ENCODE data around the gene PTPRU. TPM values are rescaled to one million over a fixed set of nuclear protein-coding genes. Genes with fewer than 3 reads are reported as not detected.

The PTPRU gene
- total RNA-seq, 1 experiment from 2014 or later, result 31.4 TPM

DNA sequence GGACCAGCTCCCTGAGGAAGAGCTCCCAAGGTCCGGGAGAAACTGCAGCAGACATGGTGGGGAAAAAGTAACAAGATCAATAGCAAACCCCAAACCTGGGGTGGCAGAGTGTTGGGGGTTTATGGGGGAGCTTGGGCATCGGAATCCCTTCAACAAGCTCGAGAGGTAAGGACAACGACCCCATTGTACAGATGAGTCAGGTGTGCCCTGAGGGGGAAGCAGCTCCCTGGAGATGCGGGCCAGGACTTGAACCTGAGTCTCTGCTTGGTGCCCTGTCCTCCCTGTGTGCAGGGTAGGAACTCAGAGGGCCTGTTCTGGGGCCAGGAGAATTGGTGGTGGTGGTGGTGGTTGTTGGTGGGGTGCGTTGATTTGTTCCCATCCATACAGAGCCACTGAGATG is 125.4 kb downstream of the PTPRU start:
- Histone ChIP-seq H3K27ac (no peak overlapping the region), H3K79me2 (ENCODE audit: low read depth) (no peaks in the 10 kb centered on the region), H3K4me1 (replicated peaks; ENCODE audit: insufficient read depth) (no peaks in the 10 kb centered on the region), H3K9me3 (ENCODE audit: insufficient read depth, low read depth) (no peaks in the 10 kb centered on the region), H3K27me3 (ENCODE audit: insufficient read depth, low read depth) (peaks cover 34% of the 10 kb centered on the region), H3F3A (ENCODE audit: insufficient read depth, low read depth) (no peaks in the 10 kb centered on the region), H2AFZ (no peak overlapping the region), H3K4me2 (no peak overlapping the region), H3K9me2 (ENCODE audit: insufficient read depth) (no peaks in the 10 kb centered on the region), H4K20me1 (ENCODE audit: insufficient read depth) (no peaks in the 10 kb centered on the region), H3K36me3 (ENCODE audit: low read depth) (no peaks in the 10 kb centered on the region), H3K4me3 (no peak overlapping the region)
- intact Hi-C loops (cut with micrococcal nuclease; ENCODE audit: unreplicated experiment), result no loop called here
- ChIA-PET POLR2A (ENCODE audit: unreplicated experiment) (no interaction called here), CTCF (no interaction called here)
- TF ChIP-seq, protein P1, sequence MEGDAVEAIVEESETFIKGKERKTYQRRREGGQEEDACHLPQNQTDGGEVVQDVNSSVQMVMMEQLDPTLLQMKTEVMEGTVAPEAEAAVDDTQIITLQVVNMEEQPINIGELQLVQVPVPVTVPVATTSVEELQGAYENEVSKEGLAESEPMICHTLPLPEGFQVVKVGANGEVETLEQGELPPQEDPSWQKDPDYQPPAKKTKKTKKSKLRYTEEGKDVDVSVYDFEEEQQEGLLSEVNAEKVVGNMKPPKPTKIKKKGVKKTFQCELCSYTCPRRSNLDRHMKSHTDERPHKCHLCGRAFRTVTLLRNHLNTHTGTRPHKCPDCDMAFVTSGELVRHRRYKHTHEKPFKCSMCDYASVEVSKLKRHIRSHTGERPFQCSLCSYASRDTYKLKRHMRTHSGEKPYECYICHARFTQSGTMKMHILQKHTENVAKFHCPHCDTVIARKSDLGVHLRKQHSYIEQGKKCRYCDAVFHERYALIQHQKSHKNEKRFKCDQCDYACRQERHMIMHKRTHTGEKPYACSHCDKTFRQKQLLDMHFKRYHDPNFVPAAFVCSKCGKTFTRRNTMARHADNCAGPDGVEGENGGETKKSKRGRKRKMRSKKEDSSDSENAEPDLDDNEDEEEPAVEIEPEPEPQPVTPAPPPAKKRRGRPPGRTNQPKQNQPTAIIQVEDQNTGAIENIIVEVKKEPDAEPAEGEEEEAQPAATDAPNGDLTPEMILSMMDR (conservative IDR thresholded peaks at IDR 0.05), result no peak
- TF ChIP-seq EZH2 (IDR thresholded peaks at IDR 0.05; ENCODE audit: low read depth), result no peak
- DNase-seq, result no peak
- BruUV-seq (replicated peaks), result no TSS peak

DNA sequence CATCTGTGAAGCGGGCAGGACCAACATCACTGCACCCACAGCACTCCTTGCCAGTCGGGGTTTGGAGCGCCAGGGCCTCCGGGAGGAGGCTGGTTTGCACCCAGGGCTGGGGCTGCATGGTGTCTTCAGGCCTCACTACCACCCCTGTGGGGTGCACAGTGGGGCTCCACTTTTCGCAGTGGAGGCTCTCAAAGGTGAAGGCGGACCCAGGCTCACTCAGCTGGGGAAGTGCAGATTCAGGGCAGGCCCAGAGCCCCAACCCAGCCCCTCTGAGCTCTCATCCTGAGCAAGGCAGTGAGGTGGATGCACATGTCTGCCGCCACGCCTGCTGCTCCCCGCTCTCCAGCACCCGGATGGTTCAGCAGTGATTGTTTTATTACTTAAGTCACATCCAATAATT is 125.8 kb downstream of the PTPRU start:
- intact Hi-C loops (cut with micrococcal nuclease; ENCODE audit: unreplicated experiment), result no loop called here
- POLR2A ChIA-PET (ENCODE audit: unreplicated experiment), result no interaction called here
- H3K4me2 ChIP-seq, result no peak overlapping the region
- CTCF ChIA-PET, result no interaction called here
- H3K79me2 ChIP-seq (ENCODE audit: low read depth), result no peaks in the 10 kb centered on the region
- no peaks in the 10 kb centered on the region for H3K4me1 ChIP-seq (replicated peaks; ENCODE audit: insufficient read depth)
- no peak overlapping the region for H3K4me3 ChIP-seq
- no TSS peak for BruUV-seq (replicated peaks)
- no peak overlapping the region for H2AFZ ChIP-seq
- TF ChIP-seq, protein P1 (conservative IDR thresholded peaks at IDR 0.05), result no peak
- no peak for TF ChIP-seq EZH2 (IDR thresholded peaks at IDR 0.05; ENCODE audit: low read depth)
- H4K20me1 ChIP-seq (ENCODE audit: insufficient read depth), result no peaks in the 10 kb centered on the region
- H3K27me3 ChIP-seq (ENCODE audit: insufficient read depth, low read depth), result peaks cover 38% of the 10 kb centered on the region
- DNase-seq, result no peak
- no peaks in the 10 kb centered on the region for H3F3A ChIP-seq (ENCODE audit: insufficient read depth, low read depth)
- H3K36me3 ChIP-seq (ENCODE audit: low read depth), result no peaks in the 10 kb centered on the region
- no peaks in the 10 kb centered on the region for H3K9me2 ChIP-seq (ENCODE audit: insufficient read depth)
- no peak overlapping the region for H3K27ac ChIP-seq
- H3K9me3 ChIP-seq (ENCODE audit: insufficient read depth, low read depth), result no peaks in the 10 kb centered on the region

DNA sequence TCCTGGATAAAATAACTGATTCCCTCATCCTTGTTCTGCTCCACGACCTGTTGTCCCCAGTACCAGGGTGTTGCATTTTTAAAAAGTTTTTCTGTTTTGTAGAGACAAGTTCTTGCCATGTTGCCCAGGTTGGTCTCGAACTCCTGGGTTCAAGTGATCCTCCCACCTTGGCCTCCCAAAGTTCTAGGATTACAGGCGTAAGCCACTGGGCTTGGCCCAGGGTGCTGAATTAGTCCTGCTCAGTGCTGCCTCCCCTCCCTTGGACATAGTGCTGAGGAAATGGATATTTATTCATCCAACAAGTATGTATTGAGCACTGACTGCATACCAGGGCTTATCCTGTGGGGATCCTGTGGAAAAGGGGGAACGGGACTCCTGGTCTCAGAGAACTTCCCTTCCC is 126.4 kb downstream of the PTPRU start:
- intact Hi-C loops (cut with micrococcal nuclease; ENCODE audit: unreplicated experiment), result no loop called here
- Histone ChIP-seq H3K4me1 (replicated peaks; ENCODE audit: insufficient read depth) (no peaks in the 10 kb centered on the region), H3K27me3 (ENCODE audit: insufficient read depth, low read depth) (peaks cover 44% of the 10 kb centered on the region), H3K36me3 (ENCODE audit: low read depth) (no peaks in the 10 kb centered on the region), H3K4me3 (no peak overlapping the region), H4K20me1 (ENCODE audit: insufficient read depth) (no peaks in the 10 kb centered on the region), H3K4me2 (no peak overlapping the region), H3K9me2 (ENCODE audit: insufficient read depth) (no peaks in the 10 kb centered on the region), H3K9me3 (ENCODE audit: insufficient read depth, low read depth) (no peaks in the 10 kb centered on the region), H3F3A (ENCODE audit: insufficient read depth, low read depth) (no peaks in the 10 kb centered on the region), H3K27ac (no peak overlapping the region), H3K79me2 (ENCODE audit: low read depth) (no peaks in the 10 kb centered on the region), H2AFZ (no peak overlapping the region)
- ChIA-PET CTCF (no interaction called here), POLR2A (ENCODE audit: unreplicated experiment) (no interaction called here)
- TF ChIP-seq EZH2 (IDR thresholded peaks at IDR 0.05; ENCODE audit: low read depth), result no peak
- TF ChIP-seq, protein P1 (conservative IDR thresholded peaks at IDR 0.05), result no peak
- no peak for DNase-seq
- BruUV-seq (replicated peaks), result no TSS peak

Data from PC-9 (cell line).